Peyer's patch (tissue), 4 donors: ENCODE results near the gene MAT2A.

Experiments used
- CTCF ChIP-seq, 6 experiments: fragments of 450-650 bp in 4 of 6; fragments of 200-600 bp in 2 of 6; sonication (generic) in 1 of 6; IDR thresholded peaks; one replicate each; pipeline ENCODE4 v1.5.1; 2017 to 2019; ENCODE audit warnings: antibody characterized with exemption in 6 of 6, mild to moderate bottlenecking in 3 of 6, moderate library complexity in 1 of 6
- POLR2A ChIP-seq, 2 donors: fragments of 450-650 bp; IDR thresholded peaks; one replicate each; pipeline ENCODE4 v1.5.1; 2017; ENCODE audit warnings: antibody characterized with exemption in 2 of 2, mild to moderate bottlenecking in 2 of 2, moderate library complexity in 2 of 2

GRCh38 chr2:85549826-85550225 lies 10.9 kb downstream of the MAT2A start:
- TF ChIP-seq CTCF (IDR thresholded peaks at IDR 0.05) (no peak), POLR2A (IDR thresholded peaks at IDR 0.05) (no peak)
